ENCODE data around the gene DHCR24.
A peak's percentile ranks its signal among the peaks of the same experiment; 100 is the strongest.
"Not testable (repeated sequence)": the region's sequence is repeated elsewhere in the genome, so short reads cannot be mapped to it uniquely, and the experiment has no call there.

The DHCR24 gene

GRCh38 chr1:54885807-54886723, 930 bp downstream of the DHCR24 start:
- peak; percentile 35 for DNase-seq

- no peak for DNase-seq
Measured at GRCh38 chr1:54885237-54885679, 1.7 kb downstream of the DHCR24 start.

- no peak for DNase-seq
Measured at GRCh38 chr1:54884768-54885167, 2.2 kb downstream of the DHCR24 start.

- DNase-seq: no peak
Measured at GRCh38 chr1:54884135-54884586, 2.8 kb downstream of the DHCR24 start.

GRCh38 chr1:54883349-54884102, 3.5 kb downstream of the DHCR24 start:
- no peak for DNase-seq

GRCh38 chr1:54882519-54882918, 4.5 kb downstream of the DHCR24 start:
- no peak for DNase-seq

GRCh38 chr1:54881604-54882003, 5.4 kb downstream of the DHCR24 start:
- not testable (repeated sequence) for DNase-seq

- DNase-seq: no peak
Measured at GRCh38 chr1:54879872-54880271, 7.1 kb downstream of the DHCR24 start.

- no peak for DNase-seq
Measured at GRCh38 chr1:54876814-54877213, 10.2 kb downstream of the DHCR24 start.

GRCh38 chr1:54875000-54875399, 12.0 kb downstream of the DHCR24 start:
- no peak for DNase-seq

GRCh38 chr1:54874079-54874830, 12.7 kb downstream of the DHCR24 start:
- DNase-seq: no peak

GRCh38 chr1:54872036-54872331, 15.0 kb downstream of the DHCR24 start:
- DNase-seq: no peak

- no peak for DNase-seq
Measured at GRCh38 chr1:54871275-54872035, 15.5 kb downstream of the DHCR24 start.

- no peak for DNase-seq
Measured at GRCh38 chr1:54870869-54871268, 16.1 kb downstream of the DHCR24 start.

- no peak for DNase-seq
Measured at GRCh38 chr1:54869173-54869851, 17.7 kb downstream of the DHCR24 start.

GRCh38 chr1:54867717-54868057, 19.3 kb downstream of the DHCR24 start:
- DNase-seq: no peak

- no peak for DNase-seq
Measured at GRCh38 chr1:54866801-54867716, 19.9 kb downstream of the DHCR24 start.

GRCh38 chr1:54865238-54866073, 21.5 kb downstream of the DHCR24 start:
- DNase-seq: no peak

- DNase-seq: no peak
Measured at GRCh38 chr1:54864460-54865208, 22.4 kb downstream of the DHCR24 start.
